HEK293 (cell line): Measurements from ENCODE around the gene GTSF1L.
A peak's percentile ranks its signal among the peaks of the same experiment; 100 is the strongest.

Source experiments
- MYNN ChIP-seq: fragments of 450-650 bp; formaldehyde crosslinking; IDR thresholded peaks from 2 replicates; pipeline ENCODE4 v1.5.1; 2016; ENCODE audit warnings: missing biosample characterization, missing genetic modification characterization, borderline replicate concordance
- ZBTB7A ChIP-seq: fragments of 450-650 bp; formaldehyde crosslinking; IDR thresholded peaks from 2 replicates; pipeline ENCODE4 v1.5.1; 2016; ENCODE audit warnings: low read depth, missing biosample characterization, missing genetic modification characterization
- ZNF10 ChIP-seq: fragments of 450-650 bp; formaldehyde crosslinking; IDR thresholded peaks from 2 replicates; pipeline ENCODE4 v1.5.1; 2017; ENCODE audit warnings: missing biosample characterization, missing genetic modification characterization
- ZNF114 ChIP-seq: fragments of 450-650 bp; formaldehyde crosslinking; IDR thresholded peaks from 2 replicates; pipeline ENCODE4 v1.5.0; 2017; ENCODE audit warnings: missing biosample characterization, missing genetic modification characterization
- ZNF169 ChIP-seq: fragments of 450-650 bp; formaldehyde crosslinking; IDR thresholded peaks from 2 replicates; pipeline ENCODE4 v1.5.1; 2016; ENCODE audit warnings: missing biosample characterization, missing genetic modification characterization
- ZNF274 ChIP-seq, 2 experiments: fragments of 200-500 bp in 1 of 2; fragments of 450-650 bp in 1 of 2; sonication (Bioruptor generic) in 1 of 2; formaldehyde crosslinking in 1 of 2; IDR thresholded peaks; 2 replicates each; pipeline versions ENCODE4 v1.5.1 to v1.6.1; 2014 to 2016; ENCODE audit warnings: borderline replicate concordance in 1 of 2, inconsistent platforms in 1 of 2, low read length in 1 of 2, missing biosample characterization in 1 of 2, missing genetic modification characterization in 1 of 2
- ZNF571 ChIP-seq: fragments of 450-650 bp; formaldehyde crosslinking; IDR thresholded peaks from 2 replicates; pipeline ENCODE4 v1.5.0; 2017; ENCODE audit warnings: missing biosample characterization, missing genetic modification characterization
- ZNF843 ChIP-seq: fragments of 450-650 bp; formaldehyde crosslinking; IDR thresholded peaks from 2 replicates; pipeline ENCODE4 v1.5.1; 2016; ENCODE audit warnings: missing biosample characterization, missing genetic modification characterization
- TF ChIP-seq, protein P1 (sequence below): fragments of 450-650 bp; formaldehyde crosslinking; IDR thresholded peaks from 2 replicates; pipeline ENCODE4 v1.5.1; 2016; ENCODE audit warnings: missing biosample characterization, missing genetic modification characterization
- TF ChIP-seq, protein P2 (sequence below): fragments of 450-650 bp; formaldehyde crosslinking; IDR thresholded peaks from 2 replicates; pipeline ENCODE4 v1.5.1; 2016; ENCODE audit warnings: missing biosample characterization, missing genetic modification characterization
- TF ChIP-seq, protein P3 (sequence below): fragments of 450-650 bp; formaldehyde crosslinking; conservative IDR thresholded peaks from 2 replicates; pipeline ENCODE4 v1.5.1; 2016; ENCODE audit warnings: low read depth, missing biosample characterization, missing genetic modification characterization

DNA sequence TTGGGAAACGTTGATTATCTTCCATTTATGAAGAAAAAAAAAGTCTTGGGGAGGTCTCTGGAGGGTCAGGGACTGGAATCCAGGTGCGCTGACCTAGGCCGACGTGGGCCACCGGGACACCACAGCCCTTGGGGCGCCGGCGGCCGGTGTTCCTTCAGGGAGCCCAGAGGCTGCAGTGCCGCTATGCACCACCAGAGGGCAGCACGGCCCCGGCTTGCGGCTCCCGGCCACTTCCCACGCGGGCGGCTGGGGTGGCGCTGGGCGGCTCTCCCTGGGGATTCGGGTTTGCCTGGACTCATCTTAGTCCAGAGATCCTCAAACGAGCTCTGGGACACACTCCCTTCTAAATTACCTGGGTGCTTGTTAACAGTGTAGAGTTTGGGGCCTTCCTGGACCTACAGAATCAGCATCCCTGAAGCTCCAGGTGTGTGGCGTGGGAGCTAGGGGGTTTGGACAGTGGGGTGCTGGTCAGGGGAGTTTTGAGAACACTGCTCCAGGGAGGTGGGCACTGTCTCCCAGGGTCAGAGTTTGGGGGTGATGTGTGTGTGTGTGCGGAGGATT, 23.0 kb upstream of the GTSF1L start:
- TF ChIP-seq ZBTB7A (tag by site-specific recombination) (no peak), ZNF843 (tag by site-specific recombination) (no peak), ZNF169 (tag by site-specific recombination) (no peak), ZNF274 (IDR thresholded peaks at IDR 0.05; ENCODE audit: low read length) (no peak), ZNF274 (tag by site-specific recombination; IDR thresholded peaks at IDR 0.05; ENCODE audit: borderline replicate concordance) (no peak), ZNF10 (no peak), ZNF571 (tag by site-specific recombination) (no peak), ZNF114 (tag by site-specific recombination) (no peak), MYNN (tag by site-specific recombination) (no peak)
- TF ChIP-seq, protein P1, sequence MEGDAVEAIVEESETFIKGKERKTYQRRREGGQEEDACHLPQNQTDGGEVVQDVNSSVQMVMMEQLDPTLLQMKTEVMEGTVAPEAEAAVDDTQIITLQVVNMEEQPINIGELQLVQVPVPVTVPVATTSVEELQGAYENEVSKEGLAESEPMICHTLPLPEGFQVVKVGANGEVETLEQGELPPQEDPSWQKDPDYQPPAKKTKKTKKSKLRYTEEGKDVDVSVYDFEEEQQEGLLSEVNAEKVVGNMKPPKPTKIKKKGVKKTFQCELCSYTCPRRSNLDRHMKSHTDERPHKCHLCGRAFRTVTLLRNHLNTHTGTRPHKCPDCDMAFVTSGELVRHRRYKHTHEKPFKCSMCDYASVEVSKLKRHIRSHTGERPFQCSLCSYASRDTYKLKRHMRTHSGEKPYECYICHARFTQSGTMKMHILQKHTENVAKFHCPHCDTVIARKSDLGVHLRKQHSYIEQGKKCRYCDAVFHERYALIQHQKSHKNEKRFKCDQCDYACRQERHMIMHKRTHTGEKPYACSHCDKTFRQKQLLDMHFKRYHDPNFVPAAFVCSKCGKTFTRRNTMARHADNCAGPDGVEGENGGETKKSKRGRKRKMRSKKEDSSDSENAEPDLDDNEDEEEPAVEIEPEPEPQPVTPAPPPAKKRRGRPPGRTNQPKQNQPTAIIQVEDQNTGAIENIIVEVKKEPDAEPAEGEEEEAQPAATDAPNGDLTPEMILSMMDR (tag by site-specific recombination) = peak; percentile 86
- TF ChIP-seq, protein P2, sequence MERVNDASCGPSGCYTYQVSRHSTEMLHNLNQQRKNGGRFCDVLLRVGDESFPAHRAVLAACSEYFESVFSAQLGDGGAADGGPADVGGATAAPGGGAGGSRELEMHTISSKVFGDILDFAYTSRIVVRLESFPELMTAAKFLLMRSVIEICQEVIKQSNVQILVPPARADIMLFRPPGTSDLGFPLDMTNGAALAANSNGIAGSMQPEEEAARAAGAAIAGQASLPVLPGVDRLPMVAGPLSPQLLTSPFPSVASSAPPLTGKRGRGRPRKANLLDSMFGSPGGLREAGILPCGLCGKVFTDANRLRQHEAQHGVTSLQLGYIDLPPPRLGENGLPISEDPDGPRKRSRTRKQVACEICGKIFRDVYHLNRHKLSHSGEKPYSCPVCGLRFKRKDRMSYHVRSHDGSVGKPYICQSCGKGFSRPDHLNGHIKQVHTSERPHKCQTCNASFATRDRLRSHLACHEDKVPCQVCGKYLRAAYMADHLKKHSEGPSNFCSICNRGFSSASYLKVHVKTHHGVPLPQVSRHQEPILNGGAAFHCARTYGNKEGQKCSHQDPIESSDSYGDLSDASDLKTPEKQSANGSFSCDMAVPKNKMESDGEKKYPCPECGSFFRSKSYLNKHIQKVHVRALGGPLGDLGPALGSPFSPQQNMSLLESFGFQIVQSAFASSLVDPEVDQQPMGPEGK (tag by site-specific recombination) = no peak
- TF ChIP-seq, protein P3, sequence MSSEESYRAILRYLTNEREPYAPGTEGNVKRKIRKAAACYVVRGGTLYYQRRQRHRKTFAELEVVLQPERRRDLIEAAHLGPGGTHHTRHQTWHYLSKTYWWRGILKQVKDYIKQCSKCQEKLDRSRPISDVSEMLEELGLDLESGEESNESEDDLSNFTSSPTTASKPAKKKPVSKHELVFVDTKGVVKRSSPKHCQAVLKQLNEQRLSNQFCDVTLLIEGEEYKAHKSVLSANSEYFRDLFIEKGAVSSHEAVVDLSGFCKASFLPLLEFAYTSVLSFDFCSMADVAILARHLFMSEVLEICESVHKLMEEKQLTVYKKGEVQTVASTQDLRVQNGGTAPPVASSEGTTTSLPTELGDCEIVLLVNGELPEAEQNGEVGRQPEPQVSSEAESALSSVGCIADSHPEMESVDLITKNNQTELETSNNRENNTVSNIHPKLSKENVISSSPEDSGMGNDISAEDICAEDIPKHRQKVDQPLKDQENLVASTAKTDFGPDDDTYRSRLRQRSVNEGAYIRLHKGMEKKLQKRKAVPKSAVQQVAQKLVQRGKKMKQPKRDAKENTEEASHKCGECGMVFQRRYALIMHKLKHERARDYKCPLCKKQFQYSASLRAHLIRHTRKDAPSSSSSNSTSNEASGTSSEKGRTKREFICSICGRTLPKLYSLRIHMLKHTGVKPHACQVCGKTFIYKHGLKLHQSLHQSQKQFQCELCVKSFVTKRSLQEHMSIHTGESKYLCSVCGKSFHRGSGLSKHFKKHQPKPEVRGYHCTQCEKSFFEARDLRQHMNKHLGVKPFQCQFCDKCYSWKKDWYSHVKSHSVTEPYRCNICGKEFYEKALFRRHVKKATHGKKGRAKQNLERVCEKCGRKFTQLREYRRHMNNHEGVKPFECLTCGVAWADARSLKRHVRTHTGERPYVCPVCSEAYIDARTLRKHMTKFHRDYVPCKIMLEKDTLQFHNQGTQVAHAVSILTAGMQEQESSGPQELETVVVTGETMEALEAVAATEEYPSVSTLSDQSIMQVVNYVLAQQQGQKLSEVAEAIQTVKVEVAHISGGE (tag by site-specific recombination) = no peak
